ENCODE measurements around the gene MMP26.
"Not testable (repeated sequence)": the region's sequence is repeated elsewhere in the genome, so short reads cannot be mapped to it uniquely, and the experiment has no call there.

The MMP26 gene

DNA sequence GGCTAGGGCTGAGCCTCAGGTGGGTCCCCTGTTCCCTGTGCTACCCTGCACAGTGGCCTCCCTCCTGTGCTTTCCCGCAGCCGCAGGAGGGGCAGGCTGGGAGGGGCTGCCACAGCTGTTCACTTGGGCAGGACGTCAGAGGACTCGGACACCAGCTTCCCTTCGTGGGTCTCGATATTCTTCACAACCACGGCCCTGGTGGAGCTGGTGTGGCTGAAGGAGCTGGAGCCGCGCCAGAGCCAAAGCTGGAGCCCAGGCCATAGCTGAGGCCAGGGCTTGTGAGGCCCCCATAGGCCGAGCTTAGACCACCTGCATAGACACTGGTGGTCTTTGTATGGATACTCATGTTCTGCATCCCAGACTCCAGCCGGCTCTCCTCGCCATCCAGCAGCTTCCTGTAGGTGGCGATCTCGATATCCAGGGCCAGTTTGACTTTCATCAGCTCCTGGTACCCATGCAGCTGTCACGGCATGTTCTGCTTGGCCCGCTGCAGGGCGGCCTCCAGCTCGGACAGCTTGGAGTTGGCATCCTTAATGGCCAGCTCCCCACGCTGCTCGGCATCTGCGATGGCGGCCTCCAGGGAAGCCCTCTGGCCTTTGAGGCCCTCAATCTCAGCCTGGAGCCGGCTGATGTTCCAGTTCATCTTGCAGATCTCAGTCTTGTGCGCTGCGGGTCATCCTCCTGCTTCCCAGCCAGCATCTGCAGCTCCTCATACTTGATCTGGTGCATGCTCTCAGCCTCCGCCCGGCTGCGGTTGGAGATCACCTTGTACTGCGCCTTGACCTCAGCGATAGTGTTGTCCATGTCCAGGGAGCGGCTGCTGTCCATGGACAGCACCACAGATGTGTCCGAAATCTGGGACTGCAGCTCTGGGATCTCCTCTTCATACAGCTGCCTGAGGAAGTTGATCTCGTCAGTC lies 18.3 kb downstream of the MMP26 start:
- DNase-seq (ENCODE audit: low read depth in 2 of 2) = not testable (repeated sequence)

DNA sequence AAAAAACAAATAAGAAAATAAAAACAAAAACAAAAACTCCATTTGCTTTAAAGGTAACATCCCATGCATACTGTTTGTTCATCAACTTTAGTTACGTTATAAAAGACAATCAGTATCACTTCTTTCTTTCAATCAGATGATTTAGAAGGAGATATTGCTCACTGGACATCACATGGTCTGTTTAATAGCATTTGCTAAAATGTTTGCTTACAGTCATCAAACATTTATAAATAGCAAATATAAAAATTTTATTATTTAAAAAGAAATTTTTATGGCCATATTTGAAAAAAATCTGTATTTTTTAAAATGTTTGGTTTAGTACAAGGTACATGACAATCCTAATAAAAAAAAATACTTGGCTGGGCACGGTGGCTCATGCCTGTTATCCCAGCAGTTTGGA lies 22.6 kb downstream of the MMP26 start:
- DNase-seq (ENCODE audit: low read depth in 2 of 2) = no peak

DNA sequence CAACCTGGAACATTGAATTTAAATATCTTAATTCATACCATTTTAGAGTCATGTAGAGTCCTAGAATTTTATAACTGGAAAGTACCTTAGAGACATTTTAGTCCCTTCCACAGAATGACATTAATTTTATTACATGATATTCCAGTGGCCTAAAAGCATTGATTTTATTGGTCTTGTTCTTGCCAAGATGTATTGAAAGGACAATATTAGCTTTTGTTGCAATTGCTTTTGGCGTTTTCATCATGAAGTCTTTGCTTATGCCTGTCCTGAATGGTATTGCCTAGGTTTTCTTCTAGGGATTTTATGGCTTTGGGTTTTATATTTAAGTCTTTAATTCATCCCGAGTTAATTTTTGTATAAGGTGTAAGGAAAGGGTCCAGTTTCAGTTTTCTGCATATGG lies 36.2 kb downstream of the MMP26 start:
- DNase-seq (ENCODE audit: low read depth in 2 of 2) = no peak

DNA sequence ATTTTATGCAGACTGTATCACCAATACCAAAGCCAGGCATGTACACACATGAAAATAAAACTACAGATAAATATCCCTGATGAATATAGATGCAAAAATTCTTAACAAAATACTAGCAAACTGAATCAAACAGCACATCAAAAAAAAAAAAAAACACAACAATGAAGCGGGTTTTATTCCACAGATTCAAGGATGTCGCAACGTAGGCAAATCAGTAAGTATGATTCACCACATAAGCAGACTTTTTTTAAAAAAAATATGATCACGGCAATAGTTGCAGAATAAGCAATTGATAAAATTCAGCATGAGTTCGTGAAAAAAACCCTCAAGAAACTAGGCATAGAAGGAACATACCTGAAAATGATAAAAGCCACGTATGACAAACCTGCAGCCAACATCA lies 43.9 kb downstream of the MMP26 start:
- no peak for DNase-seq (ENCODE audit: low read depth in 2 of 2)

DNA sequence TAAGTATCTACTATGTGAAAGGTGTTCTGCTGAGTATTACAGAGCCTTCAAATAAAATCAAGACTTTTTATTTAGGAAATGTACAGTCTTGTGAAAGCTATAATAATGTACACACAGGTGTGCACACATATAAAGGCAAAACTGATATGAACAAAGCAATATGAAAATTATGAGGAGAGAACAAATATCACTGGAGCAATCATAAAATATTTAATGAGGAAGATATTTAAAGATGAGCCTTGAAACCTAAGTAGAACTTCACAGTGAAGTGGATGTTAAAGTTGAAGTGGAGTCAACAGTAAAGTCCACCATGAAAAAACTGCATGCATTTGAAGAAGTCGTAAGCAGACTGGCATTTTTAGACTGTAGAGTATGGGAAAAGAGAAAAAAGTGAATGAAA lies 46.6 kb downstream of the MMP26 start:
- DNase-seq (ENCODE audit: low read depth in 2 of 2) = no peak

All from stimulated activated CD8-positive, alpha-beta memory T cell treated with anti-CD3 and anti-CD28 coated beads, Interleukin-7, amount 100 ng/mL, for 1 hour (primary cell).